ENCODE results near the gene ADGRA3. TPM values are rescaled to one million over a fixed set of nuclear protein-coding genes. Genes with fewer than 3 reads are reported as not detected.

The ADGRA3 gene
- total RNA-seq, 1 donor from 2014 or later: 20.1 TPM

DNA sequence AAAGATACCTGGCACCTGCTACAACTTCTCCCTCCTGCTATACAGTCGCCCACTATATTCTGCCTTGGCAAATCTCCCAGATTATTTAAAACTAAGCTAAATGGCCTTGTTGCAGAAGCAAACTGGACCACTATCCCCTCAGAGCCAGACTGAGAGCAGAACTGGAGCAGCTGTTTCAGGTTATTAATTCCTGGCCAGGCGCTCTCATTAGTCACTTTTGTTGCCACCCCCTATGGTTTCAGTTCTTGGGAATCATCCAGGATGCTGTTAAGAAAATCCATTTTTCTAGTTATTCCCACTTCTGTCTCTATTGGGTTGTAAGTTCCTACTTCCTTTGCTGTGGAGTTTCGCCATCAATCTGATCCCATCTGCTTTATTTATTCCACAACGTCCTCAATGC, 30.1 kb downstream of the ADGRA3 start:
- peaks cover 4% of the 10 kb centered on the region for H3K4me1 Mint-ChIP-seq (ENCODE audit: unreplicated experiment)
- no peak for TF ChIP-seq CTCF (IDR thresholded peaks at IDR 0.05; ENCODE audit: unreplicated experiment)
- no peaks in the 10 kb centered on the region for H3K36me3 Mint-ChIP-seq (ENCODE audit: low read depth, unreplicated experiment)
- no peak overlapping the region for H3K27ac Mint-ChIP-seq (ENCODE audit: unreplicated experiment)
- no peaks in the 10 kb centered on the region for H3K9me3 Mint-ChIP-seq (ENCODE audit: unreplicated experiment)
- H3K4me3 Mint-ChIP-seq (ENCODE audit: unreplicated experiment): no peak overlapping the region
- no peaks in the 10 kb centered on the region for H3K27me3 Mint-ChIP-seq (ENCODE audit: unreplicated experiment)
- no peak for DNase-seq (ENCODE audit: low spot score)

DNA sequence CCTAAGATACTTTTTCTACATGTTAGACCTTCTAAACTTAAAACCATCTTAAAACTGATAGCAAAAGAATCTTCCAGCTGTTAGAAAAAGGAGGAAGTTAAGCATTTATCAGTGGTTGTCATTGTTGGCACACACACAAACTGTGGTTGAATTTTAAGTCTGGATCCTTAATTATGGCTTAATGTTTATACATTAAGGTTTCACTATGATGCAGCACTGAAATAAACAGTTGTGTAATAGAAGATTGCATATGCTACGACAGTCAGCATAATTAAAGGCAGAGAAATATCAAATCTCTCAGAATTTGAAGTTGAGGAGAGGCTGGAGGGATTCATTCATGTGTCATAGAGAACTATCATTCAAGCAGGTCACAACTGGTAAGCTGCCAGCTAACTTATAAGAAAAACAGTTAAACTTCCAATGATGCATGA, 32.3 kb downstream of the ADGRA3 start:
- no peaks in the 10 kb centered on the region for H3K9me3 Mint-ChIP-seq (ENCODE audit: unreplicated experiment)
- no peak for TF ChIP-seq CTCF (IDR thresholded peaks at IDR 0.05; ENCODE audit: unreplicated experiment)
- no peaks in the 10 kb centered on the region for H3K27me3 Mint-ChIP-seq (ENCODE audit: unreplicated experiment)
- H3K4me1 Mint-ChIP-seq (ENCODE audit: unreplicated experiment): no peaks in the 10 kb centered on the region
- no peak for DNase-seq (ENCODE audit: low spot score)
- no peak overlapping the region for H3K4me3 Mint-ChIP-seq (ENCODE audit: unreplicated experiment)
- no peak overlapping the region for H3K27ac Mint-ChIP-seq (ENCODE audit: unreplicated experiment)
- no peaks in the 10 kb centered on the region for H3K36me3 Mint-ChIP-seq (ENCODE audit: low read depth, unreplicated experiment)

DNA sequence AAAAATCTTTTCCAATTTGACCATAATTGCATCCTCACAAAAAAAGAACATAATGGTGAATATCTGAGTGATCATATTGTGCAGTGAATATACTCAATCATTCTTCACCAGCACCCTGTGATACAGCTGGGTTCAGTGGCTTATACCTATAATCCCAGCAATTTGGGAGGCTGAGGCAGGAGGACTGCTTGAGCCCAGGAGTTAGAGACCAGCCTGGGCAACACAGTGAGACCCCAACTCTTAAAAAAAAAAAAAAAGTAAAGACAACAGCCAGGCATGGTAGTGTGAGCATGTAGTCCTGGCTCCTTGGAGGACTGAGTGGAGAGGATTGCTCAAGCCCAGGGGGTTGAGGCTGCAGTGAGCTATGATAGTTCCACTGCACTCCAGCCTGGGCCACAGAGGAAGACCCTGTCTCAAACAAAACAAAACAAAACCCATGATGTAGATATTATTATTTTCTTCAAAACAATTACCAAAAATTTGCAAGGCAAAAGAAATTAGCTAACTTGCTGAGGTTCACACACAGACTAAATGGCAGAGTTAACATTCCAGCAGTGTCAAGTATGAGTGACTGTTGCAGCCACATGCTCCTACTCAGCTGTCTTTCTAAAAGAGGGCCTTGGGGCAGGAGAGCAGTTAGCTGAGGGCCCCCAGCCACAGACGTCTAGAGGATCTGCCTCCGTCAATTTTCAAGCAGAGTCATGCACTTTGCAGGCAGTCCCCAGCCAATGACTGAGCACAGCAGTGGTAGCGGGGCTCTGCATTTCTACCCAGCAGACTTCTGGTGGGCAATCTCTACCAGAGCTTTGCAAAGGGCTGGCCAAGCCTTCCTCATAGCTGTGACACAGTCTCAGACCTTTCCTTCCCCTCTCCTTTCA, 33.4 kb downstream of the ADGRA3 start:
- Mint-ChIP-seq H3K4me3 (ENCODE audit: unreplicated experiment) (no peak overlapping the region), H3K27me3 (ENCODE audit: unreplicated experiment) (no peaks in the 10 kb centered on the region), H3K9me3 (ENCODE audit: unreplicated experiment) (no peaks in the 10 kb centered on the region), H3K36me3 (ENCODE audit: low read depth, unreplicated experiment) (no peaks in the 10 kb centered on the region), H3K4me1 (ENCODE audit: unreplicated experiment) (no peaks in the 10 kb centered on the region), H3K27ac (ENCODE audit: unreplicated experiment) (no peak overlapping the region)
- no peak for DNase-seq (ENCODE audit: low spot score)
- no peak for TF ChIP-seq CTCF (IDR thresholded peaks at IDR 0.05; ENCODE audit: unreplicated experiment)

GRCh38 chr4:22480675-22481327, 35.1 kb downstream of the ADGRA3 start:
- no peaks in the 10 kb centered on the region for H3K9me3 Mint-ChIP-seq (ENCODE audit: unreplicated experiment)
- no peaks in the 10 kb centered on the region for H3K27me3 Mint-ChIP-seq (ENCODE audit: unreplicated experiment)
- no peak overlapping the region for H3K27ac Mint-ChIP-seq (ENCODE audit: unreplicated experiment)
- no peaks in the 10 kb centered on the region for H3K4me1 Mint-ChIP-seq (ENCODE audit: unreplicated experiment)
- no peak overlapping the region for H3K4me3 Mint-ChIP-seq (ENCODE audit: unreplicated experiment)
- DNase-seq (ENCODE audit: low spot score): no peak
- no peaks in the 10 kb centered on the region for H3K36me3 Mint-ChIP-seq (ENCODE audit: low read depth, unreplicated experiment)
- TF ChIP-seq CTCF (IDR thresholded peaks at IDR 0.05; ENCODE audit: unreplicated experiment): no peak

DNA sequence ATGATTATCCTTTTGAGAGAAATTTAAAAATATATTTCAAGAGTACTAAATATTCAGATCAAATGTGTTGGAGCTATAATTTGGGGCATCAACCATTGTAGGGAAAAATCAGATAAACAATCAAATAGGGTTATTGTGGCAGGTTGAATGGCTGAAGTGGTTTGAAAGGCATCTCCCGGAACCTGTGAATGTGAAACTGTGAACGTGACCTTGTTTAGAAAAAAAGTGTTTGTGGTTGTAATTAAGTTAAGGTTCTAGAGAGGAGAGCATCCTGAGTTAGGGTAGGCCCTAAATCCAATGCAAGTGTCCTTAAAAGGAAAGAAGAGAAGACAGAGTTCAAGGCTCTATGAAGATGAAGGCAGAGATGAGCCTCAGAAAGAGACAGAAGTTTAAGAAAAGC, 37.4 kb downstream of the ADGRA3 start:
- H3K36me3 Mint-ChIP-seq (ENCODE audit: low read depth, unreplicated experiment): no peaks in the 10 kb centered on the region
- H3K27me3 Mint-ChIP-seq (ENCODE audit: unreplicated experiment): no peaks in the 10 kb centered on the region
- H3K4me1 Mint-ChIP-seq (ENCODE audit: unreplicated experiment): no peaks in the 10 kb centered on the region
- TF ChIP-seq CTCF (IDR thresholded peaks at IDR 0.05; ENCODE audit: unreplicated experiment): no peak
- no peaks in the 10 kb centered on the region for H3K9me3 Mint-ChIP-seq (ENCODE audit: unreplicated experiment)
- H3K27ac Mint-ChIP-seq (ENCODE audit: unreplicated experiment): no peak overlapping the region
- no peak overlapping the region for H3K4me3 Mint-ChIP-seq (ENCODE audit: unreplicated experiment)
- no peak for DNase-seq (ENCODE audit: low spot score)
